HG03575 (cell line): ENCODE data around the gene PHF13.
"Not testable (repeated sequence)": the region's sequence is repeated elsewhere in the genome, so short reads cannot be mapped to it uniquely, and the experiment has no call there.

ENCODE experiments used
- ATAC-seq: cut with Tn5 transposase; IDR thresholded peaks from one replicate; pipeline ENCODE4 v1.9.1; 2021; ENCODE audit not compliant: unreplicated experiment, insufficient number of reproducible peaks, low FRiP score; ENCODE audit errors: extremely low read depth

Gene PHF13

GRCh38 chr1:6624710-6625583 lies 11.4 kb downstream of the PHF13 start, which contains the start of gene THAP3:
TSS of gene THAP3 (plus strand) at chr1:6624868. CDS start at chr1:6625219, 351 bp downstream.
- ATAC-seq: no peak

DNA sequence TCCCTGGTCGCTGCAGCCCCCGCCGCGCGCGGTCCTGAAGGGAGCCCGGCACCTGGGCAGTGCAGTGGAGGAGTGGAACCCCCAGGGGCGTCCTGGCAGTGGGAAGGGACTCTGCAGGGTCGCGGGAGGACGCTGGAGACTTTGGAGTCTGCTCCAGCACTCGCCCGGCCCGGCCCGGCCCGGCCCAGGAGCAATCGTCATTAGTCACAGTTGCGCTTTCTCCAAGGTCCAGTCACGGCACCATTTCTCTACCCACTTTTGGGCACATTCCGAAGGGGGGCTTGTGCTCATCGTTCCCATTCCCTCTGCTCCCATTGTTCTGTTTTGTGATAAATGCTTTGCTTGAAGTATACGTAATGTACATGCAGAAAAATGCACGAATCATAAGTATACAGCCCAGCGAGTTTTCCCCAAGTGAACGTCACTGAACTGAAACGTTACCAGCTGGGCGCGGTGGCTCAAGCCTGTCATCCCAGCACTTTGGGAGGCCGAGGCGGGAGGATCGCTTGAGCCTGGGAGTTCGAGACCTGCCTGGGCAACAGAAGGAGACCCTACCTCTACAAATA lies 12.1 kb downstream of the PHF13 start:
- ATAC-seq: no peak

GRCh38 chr1:6627031-6627430 lies 13.5 kb downstream of the PHF13 start:
- no peak for ATAC-seq

- ATAC-seq: no peak
These were observed 14.5 kb downstream of the PHF13 start for GRCh38 chr1:6627841-6628545.

- no peak for ATAC-seq
These were observed 15.5 kb downstream of the PHF13 start for GRCh38 chr1:6628971-6629479.

- ATAC-seq: no peak
These were observed 16.5 kb downstream of the PHF13 start for GRCh38 chr1:6630027-6630426.

GRCh38 chr1:6631058-6631457 lies 17.5 kb downstream of the PHF13 start:
- ATAC-seq: no peak

DNA sequence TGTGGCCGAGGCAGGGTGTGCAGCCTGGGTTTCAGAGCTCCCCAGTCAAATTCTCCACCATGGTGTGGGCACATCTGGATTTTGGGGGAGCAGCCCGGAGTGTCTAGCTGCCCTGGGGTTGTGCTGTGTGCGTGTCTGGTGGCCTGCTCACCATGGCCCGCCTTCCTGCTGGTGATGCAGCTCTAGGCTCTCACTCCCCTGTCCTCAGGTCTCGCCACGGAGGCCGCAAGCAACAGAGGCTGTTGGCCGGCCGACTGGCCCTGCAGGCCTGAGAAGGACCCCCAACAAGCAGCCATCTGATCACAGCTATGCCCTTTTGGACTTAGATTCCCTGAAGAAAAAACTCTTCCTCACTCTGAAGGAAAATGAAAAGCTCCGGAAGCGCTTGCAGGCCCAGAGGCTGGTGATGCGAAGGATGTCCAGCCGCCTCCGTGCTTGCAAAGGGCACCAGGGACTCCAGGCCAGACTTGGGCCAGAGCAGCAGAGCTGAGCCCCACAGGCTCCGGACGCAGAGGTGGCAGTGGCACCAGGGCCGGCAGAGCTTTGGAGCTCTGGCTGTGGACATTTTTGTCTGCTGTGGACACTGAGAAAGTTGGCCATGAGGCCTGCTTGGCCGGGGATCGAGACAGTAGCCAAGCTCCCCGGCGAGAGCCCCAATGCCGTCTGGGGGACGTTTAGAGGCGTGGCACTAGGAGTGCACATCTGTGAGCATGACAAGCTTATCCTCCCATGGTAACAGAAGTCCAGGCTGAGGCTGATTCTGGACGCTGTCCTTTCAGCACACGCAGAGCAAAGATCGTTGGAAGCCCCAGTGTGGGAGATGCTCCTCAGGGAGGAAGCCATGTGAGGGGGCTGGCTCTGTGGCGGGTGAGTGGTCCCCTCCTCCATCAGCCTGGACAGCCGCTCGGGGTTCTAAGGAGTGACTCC lies 19.3 kb downstream of the PHF13 start:
- no peak for ATAC-seq

GRCh38 chr1:6634371-6635052 lies 21.0 kb downstream of the PHF13 start:
- ATAC-seq: no peak

DNA sequence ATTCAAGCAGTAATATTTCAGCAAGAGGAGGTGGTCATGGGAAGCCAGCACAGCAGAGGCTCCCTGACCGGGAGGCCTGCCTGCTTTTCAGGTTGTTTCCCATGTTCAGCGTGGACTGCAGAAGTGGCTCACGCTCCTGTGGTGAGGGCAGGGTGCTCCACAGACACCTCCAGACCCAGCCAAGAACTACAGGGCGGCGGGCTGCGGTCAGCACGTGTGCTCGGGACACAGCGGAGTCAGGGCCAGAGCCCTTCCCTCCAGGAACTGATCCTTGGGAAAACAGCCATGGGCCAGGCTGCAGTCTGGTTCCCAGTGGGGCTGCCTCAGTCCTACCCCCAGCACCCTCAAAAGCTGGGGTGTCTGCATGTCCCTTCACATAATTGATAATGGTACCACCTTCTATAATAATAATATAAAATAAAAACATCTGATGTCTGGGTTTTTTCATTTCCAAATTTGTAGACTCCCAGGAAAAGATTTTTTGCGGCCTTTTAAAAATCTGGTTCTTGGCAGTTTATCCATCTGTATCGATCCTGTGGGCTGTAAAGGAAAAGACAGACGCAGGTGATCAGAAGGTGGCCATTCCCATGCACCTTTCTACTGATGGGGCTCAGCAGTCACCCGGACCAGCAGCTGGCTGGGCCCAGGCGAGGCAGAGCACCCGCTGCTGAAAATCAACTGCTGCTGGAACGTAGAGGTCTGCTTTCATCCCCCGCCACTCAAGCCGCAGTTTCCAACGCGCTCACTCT lies 21.8 kb downstream of the PHF13 start:
- no peak for ATAC-seq

GRCh38 chr1:6635910-6636760 lies 22.6 kb downstream of the PHF13 start:
- no peak for ATAC-seq

DNA sequence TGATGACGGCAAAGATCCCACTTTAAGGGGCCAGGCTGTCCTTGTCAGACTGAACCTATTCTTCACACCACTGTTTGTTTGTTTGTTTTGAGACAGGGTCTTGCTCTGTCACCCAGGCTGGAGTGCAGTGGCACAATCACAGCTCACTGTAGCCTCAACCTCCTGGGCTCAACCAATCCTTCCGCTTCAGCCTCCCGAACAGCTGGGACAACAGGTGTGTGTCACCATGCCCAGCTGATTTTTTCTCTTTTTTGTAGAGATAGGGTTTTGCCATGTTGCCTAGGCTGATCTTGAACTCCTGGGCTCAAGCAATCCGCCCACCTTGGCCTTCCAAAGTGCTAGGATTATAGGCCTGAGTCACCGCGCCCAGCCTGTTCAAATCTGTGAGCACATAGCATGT lies 23.2 kb downstream of the PHF13 start:
- ATAC-seq: not testable (repeated sequence)

- no peak for ATAC-seq
These were observed 24.2 kb downstream of the PHF13 start for GRCh38 chr1:6637770-6638169.

- no peak for ATAC-seq
These were observed 24.7 kb downstream of the PHF13 start for GRCh38 chr1:6638226-6638625.

DNA sequence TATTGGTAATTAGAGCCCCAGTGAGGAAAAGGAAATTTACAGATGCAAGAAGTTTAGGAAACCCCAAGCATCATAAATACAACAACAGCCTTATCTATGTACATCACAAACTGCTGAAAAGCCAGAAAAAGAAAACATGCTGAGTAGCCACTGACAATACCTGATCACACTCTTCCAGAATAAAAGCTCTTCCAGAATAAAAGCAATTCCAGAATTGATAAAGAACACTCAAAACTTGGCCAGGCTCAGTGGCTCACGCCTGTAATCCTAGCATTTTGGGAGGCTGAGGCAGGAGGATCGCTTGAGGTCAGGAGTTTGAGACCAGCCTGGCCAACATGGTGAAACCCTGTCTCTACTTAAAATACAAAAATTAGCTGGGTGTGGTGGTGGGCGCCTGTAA lies 27.3 kb downstream of the PHF13 start:
- ATAC-seq: not testable (repeated sequence)

DNA sequence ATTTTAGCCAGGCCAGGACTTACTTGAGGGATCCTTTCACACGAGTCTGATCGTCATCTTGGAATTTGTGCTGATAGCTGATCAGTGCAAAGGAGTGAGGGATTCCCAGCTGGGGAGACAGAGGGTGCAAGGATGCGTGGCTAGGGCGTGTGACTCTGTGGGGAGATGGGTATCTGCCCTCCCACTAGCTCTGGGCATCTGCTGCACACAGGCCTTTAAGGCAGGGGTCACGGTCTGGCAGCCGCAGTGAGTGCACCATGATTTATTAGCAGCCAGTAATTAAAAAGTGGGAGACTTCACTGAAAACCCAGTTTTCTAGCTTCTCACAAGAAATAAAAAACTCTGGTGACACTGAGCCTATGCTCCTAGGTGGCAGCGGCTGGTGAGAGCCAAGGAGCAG lies 31.5 kb downstream of the PHF13 start:
- ATAC-seq: no peak
